Neural cell (in vitro differentiated cells): Measurements from ENCODE around the gene GPR152. TPM values are rescaled to one million over a fixed set of nuclear protein-coding genes. Genes with fewer than 3 reads are reported as not detected.

Source experiments
- H2AFZ ChIP-seq: fragments of 200-600, 300-800 bp; sonication (generic), shearing (Covaris generic); 2 replicates; pipeline ENCODE4 v1.6.0; 2014; ENCODE audit warnings: low read depth, mild to moderate bottlenecking, antibody characterized with exemption, low read length, moderate library complexity
- H3F3A ChIP-seq: fragments of 200-600 bp; shearing (Covaris generic); 2 replicates; pipeline ENCODE4 v1.6.1; 2016; ENCODE audit warnings: mild to moderate bottlenecking, moderate library complexity, mixed read lengths, antibody characterized with exemption, low read length; ENCODE audit not compliant: insufficient read depth, poor library complexity, severe bottlenecking
- H3K27ac ChIP-seq: fragments of 200-600, 300-800 bp; sonication (generic), shearing (Covaris generic); 2 replicates; pipeline ENCODE4 v1.5.1; 2014; ENCODE audit warnings: mild to moderate bottlenecking, low read length, moderate library complexity
- H3K27me3 ChIP-seq: fragments of 300-800, 200-600 bp; sonication (generic), shearing (Covaris generic); 2 replicates; pipeline ENCODE4 v1.6.0; 2014; ENCODE audit warnings: mild to moderate bottlenecking, low read depth, low read length, moderate library complexity; ENCODE audit not compliant: insufficient read depth
- H3K36me3 ChIP-seq: fragments of 300-800, 200-600 bp; sonication (generic), shearing (Covaris generic); 2 replicates; pipeline ENCODE4 v1.5.1; 2014; ENCODE audit warnings: mild to moderate bottlenecking, antibody characterized with exemption, low read length, moderate library complexity; ENCODE audit not compliant: insufficient read depth
- H3K4me2 ChIP-seq: fragments of 300-800, 200-600 bp; sonication (generic), shearing (Covaris generic); 2 replicates; pipeline ENCODE4 v1.6.0; 2014; ENCODE audit warnings: mild to moderate bottlenecking, low read length
- H3K4me3 ChIP-seq: fragments of 300-800, 200-600 bp; sonication (generic), shearing (Covaris generic); 2 replicates; pipeline ENCODE4 v1.5.1; 2014; ENCODE audit warnings: mild to moderate bottlenecking, low read length, moderate library complexity
- H3K79me2 ChIP-seq: fragments of 200-600 bp; shearing (Covaris generic); replicated peaks from 2 replicates; pipeline ENCODE4 v1.6.0; 2014; ENCODE audit warnings: mild to moderate bottlenecking, low read length, moderate library complexity; ENCODE audit not compliant: insufficient read depth
- H3K9ac ChIP-seq: fragments of 300-800, 200-600 bp; sonication (generic), shearing (Covaris generic); 2 replicates; pipeline ENCODE4 v1.6.1; 2016; ENCODE audit warnings: mild to moderate bottlenecking, low read length, mixed read lengths
- H3K9me2 ChIP-seq: fragments of 200-600 bp; shearing (Covaris generic); 2 replicates; pipeline ENCODE4 v1.6.1; 2016; ENCODE audit warnings: mild to moderate bottlenecking, low read length, mixed read lengths; ENCODE audit not compliant: insufficient read depth
- H3K9me3 ChIP-seq: fragments of 200-600, 300-800 bp; sonication (generic), shearing (Covaris generic); 2 replicates; pipeline ENCODE4 v1.6.1; 2016; ENCODE audit warnings: mild to moderate bottlenecking, mixed run types, low read length, moderate library complexity, mixed read lengths
- H4K20me1 ChIP-seq: fragments of 200-600 bp; shearing (Covaris generic); 2 replicates; pipeline ENCODE4 v1.6.1; 2016; ENCODE audit warnings: mild to moderate bottlenecking, mixed run types; ENCODE audit not compliant: insufficient read depth
- EP300 ChIP-seq: fragments of 450-650 bp; conservative IDR thresholded peaks from 2 replicates; pipeline ENCODE4 v1.6.1; 2014; ENCODE audit warnings: antibody characterized with exemption, mild to moderate bottlenecking, moderate library complexity; ENCODE audit not compliant: poor library complexity, severe bottlenecking
- EZH2 ChIP-seq: fragments of 200-600, 300-800 bp; shearing (Covaris generic), sonication (generic); IDR thresholded peaks from 2 replicates; pipeline ENCODE4 v1.6.1; 2014; ENCODE audit warnings: antibody characterized with exemption, low read length, borderline replicate concordance, mild to moderate bottlenecking; ENCODE audit not compliant: insufficient read depth, poor library complexity, severe bottlenecking
- MXI1 ChIP-seq: fragments of 450-650 bp; conservative IDR thresholded peaks from 2 replicates; pipeline ENCODE4 v1.6.1; 2014; ENCODE audit warnings: antibody characterized with exemption, mild to moderate bottlenecking; ENCODE audit not compliant: poor library complexity, severe bottlenecking
- POLR2AphosphoS5 ChIP-seq: IDR thresholded peaks from 2 replicates; pipeline ENCODE4 v1.6.1; 2012
- RAD21 ChIP-seq: fragments of 450-650 bp; conservative IDR thresholded peaks from 2 replicates; pipeline ENCODE4 v1.6.1; 2014; ENCODE audit warnings: antibody characterized with exemption, mild to moderate bottlenecking, moderate library complexity
- SMC3 ChIP-seq: fragments of 450-650 bp; conservative IDR thresholded peaks from 2 replicates; pipeline ENCODE4 v1.6.1; 2014; ENCODE audit warnings: antibody characterized with exemption, mild to moderate bottlenecking, moderate library complexity; ENCODE audit not compliant: poor library complexity
- TAF1 ChIP-seq: IDR thresholded peaks from 2 replicates; pipeline ENCODE4 v1.6.1; 2012; ENCODE audit warnings: low read depth
- polyA plus RNA-seq: library from polyadenylated mRNA; depleted of rRNA; stranded (reverse); fragments of >200 nt; gene quantifications from 2 replicates; pipeline ENCODE4 v1.2.3, GENCODE V29; 2014
- TF ChIP-seq, protein P1 (sequence below): fragments of 450-650 bp; IDR thresholded peaks from 2 replicates; pipeline ENCODE4 v1.5.1; 2014; ENCODE audit warnings: antibody characterized with exemption, mild to moderate bottlenecking, moderate library complexity; ENCODE audit not compliant: poor library complexity, severe bottlenecking
- TF ChIP-seq, protein P2 (sequence below): IDR thresholded peaks from 2 replicates; pipeline ENCODE4 v1.6.1; 2012; ENCODE audit warnings: borderline replicate concordance

The GPR152 gene
- polyA plus RNA-seq, 1 donor from 2014 or later = not detected

DNA sequence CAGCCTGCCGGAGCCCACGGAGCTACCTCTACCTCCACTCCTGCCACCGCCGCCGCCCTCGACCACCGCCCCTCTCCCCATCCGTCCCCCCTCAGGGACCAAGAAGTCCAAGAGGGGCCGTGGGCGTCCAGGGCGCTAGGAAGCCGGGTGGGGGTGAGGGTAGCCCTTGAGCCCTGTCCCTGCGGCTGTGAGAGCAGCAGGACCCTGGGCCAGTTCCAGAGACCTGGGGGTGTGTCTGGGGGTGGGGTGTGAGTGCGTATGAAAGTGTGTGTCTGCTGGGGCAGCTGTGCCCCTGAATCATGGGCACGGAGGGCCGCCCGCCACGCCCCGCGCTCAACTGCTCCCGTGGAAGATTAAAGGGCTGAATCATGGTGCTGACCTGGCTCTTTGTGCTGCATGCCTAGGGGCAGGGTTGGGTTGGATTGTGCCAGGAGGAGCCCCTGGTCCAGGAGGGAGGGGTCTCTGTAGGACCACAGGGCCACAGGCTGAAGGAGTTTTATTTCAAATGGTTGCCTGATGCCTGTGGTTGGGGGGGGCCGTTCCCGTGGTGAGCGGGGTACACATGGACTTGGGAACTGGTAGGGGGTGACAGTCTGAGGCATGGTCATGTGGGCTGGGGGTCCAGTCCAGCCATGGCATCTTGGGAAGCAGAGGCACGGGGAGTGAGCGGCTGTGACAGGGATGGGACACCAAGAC lies 17.4 kb downstream of the GPR152 start:
- H3K79me2 ChIP-seq = no peaks in the 10 kb centered on the region
- no peaks in the 10 kb centered on the region for H3K9me3 ChIP-seq
- H3K9me2 ChIP-seq = no peaks in the 10 kb centered on the region
- H2AFZ ChIP-seq = no peak overlapping the region
- no peaks in the 10 kb centered on the region for H3K27me3 ChIP-seq
- no peak overlapping the region for H3K27ac ChIP-seq
- H3F3A ChIP-seq = no peaks in the 10 kb centered on the region
- TF ChIP-seq RAD21 (no peak), SMC3 (no peak), POLR2AphosphoS5 (no peak), TAF1 (no peak), EZH2 (no peak), MXI1 (no peak)
- TF ChIP-seq, protein P1, sequence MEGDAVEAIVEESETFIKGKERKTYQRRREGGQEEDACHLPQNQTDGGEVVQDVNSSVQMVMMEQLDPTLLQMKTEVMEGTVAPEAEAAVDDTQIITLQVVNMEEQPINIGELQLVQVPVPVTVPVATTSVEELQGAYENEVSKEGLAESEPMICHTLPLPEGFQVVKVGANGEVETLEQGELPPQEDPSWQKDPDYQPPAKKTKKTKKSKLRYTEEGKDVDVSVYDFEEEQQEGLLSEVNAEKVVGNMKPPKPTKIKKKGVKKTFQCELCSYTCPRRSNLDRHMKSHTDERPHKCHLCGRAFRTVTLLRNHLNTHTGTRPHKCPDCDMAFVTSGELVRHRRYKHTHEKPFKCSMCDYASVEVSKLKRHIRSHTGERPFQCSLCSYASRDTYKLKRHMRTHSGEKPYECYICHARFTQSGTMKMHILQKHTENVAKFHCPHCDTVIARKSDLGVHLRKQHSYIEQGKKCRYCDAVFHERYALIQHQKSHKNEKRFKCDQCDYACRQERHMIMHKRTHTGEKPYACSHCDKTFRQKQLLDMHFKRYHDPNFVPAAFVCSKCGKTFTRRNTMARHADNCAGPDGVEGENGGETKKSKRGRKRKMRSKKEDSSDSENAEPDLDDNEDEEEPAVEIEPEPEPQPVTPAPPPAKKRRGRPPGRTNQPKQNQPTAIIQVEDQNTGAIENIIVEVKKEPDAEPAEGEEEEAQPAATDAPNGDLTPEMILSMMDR = no peak
- no peak overlapping the region for H3K9ac ChIP-seq
- no peak overlapping the region for H3K4me3 ChIP-seq
- no peaks in the 10 kb centered on the region for H4K20me1 ChIP-seq
- no peaks in the 10 kb centered on the region for H3K36me3 ChIP-seq
- H3K4me2 ChIP-seq = no peak overlapping the region

DNA sequence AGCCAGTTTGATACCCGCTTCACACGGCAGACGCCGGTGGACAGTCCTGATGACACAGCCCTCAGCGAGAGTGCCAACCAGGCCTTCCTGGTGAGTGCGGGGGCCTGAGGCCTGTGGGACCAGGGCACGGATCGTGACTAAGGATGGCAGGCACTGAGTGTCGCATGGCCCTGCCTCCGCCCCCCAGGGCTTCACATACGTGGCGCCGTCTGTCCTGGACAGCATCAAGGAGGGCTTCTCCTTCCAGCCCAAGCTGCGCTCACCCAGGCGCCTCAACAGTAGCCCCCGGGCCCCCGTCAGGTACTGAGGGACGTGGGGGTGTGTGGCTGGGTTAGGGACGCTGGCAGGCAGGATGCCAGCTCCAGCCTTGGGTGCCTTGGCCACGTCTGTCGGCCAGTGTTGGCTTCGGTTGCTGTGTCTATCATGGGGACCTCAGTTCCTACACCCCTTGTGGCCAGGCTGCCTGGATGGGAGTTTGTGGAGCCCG lies 18.1 kb downstream of the GPR152 start:
- Histone ChIP-seq H3K27ac (no peak overlapping the region), H4K20me1 (no peaks in the 10 kb centered on the region), H3K9me2 (no peaks in the 10 kb centered on the region), H3K4me3 (no peak overlapping the region), H3K27me3 (no peaks in the 10 kb centered on the region), H2AFZ (no peak overlapping the region), H3K4me2 (no peak overlapping the region), H3F3A (no peaks in the 10 kb centered on the region), H3K79me2 (no peaks in the 10 kb centered on the region), H3K9ac (no peak overlapping the region), H3K36me3 (no peaks in the 10 kb centered on the region), H3K9me3 (no peaks in the 10 kb centered on the region)
- TF ChIP-seq EZH2 = no peak
- TF ChIP-seq, protein P1 = no peak
- no peak for TF ChIP-seq EP300
- TF ChIP-seq, protein P2, sequence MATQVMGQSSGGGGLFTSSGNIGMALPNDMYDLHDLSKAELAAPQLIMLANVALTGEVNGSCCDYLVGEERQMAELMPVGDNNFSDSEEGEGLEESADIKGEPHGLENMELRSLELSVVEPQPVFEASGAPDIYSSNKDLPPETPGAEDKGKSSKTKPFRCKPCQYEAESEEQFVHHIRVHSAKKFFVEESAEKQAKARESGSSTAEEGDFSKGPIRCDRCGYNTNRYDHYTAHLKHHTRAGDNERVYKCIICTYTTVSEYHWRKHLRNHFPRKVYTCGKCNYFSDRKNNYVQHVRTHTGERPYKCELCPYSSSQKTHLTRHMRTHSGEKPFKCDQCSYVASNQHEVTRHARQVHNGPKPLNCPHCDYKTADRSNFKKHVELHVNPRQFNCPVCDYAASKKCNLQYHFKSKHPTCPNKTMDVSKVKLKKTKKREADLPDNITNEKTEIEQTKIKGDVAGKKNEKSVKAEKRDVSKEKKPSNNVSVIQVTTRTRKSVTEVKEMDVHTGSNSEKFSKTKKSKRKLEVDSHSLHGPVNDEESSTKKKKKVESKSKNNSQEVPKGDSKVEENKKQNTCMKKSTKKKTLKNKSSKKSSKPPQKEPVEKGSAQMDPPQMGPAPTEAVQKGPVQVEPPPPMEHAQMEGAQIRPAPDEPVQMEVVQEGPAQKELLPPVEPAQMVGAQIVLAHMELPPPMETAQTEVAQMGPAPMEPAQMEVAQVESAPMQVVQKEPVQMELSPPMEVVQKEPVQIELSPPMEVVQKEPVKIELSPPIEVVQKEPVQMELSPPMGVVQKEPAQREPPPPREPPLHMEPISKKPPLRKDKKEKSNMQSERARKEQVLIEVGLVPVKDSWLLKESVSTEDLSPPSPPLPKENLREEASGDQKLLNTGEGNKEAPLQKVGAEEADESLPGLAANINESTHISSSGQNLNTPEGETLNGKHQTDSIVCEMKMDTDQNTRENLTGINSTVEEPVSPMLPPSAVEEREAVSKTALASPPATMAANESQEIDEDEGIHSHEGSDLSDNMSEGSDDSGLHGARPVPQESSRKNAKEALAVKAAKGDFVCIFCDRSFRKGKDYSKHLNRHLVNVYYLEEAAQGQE = no peak
- TF ChIP-seq MXI1 = no peak
